ENCODE measurements around the gene TOPORS.
A peak's percentile ranks its signal among the peaks of the same experiment; 100 is the strongest.
"Not testable (repeated sequence)": the region's sequence is repeated elsewhere in the genome, so short reads cannot be mapped to it uniquely, and the experiment has no call there.

The TOPORS gene

DNA sequence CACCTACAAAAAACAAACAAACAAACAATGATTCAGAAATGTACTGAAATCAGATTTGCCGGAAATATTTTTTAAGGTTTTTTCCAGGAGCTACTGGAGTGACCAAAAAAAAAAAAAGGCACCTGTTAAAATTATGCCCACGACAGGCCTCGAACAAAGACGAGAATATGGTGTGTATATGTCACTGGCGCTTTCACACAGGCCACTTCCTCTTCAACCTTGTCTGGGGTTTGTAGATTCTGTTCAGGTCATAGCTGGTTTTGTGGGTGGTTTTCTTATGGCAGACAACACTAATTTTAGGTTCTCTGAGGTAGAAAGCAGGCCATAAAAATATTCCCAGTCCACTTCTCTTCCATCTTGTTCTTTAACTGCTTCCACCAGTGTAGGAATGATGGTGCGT, 13.6 kb upstream of the TOPORS start:
- no peak for DNase-seq (ENCODE audit: low read depth)

- no peak for DNase-seq (ENCODE audit: low read depth)
Observed at GRCh38 chr9:32558408-32558934, 6.1 kb upstream of the TOPORS start.

DNA sequence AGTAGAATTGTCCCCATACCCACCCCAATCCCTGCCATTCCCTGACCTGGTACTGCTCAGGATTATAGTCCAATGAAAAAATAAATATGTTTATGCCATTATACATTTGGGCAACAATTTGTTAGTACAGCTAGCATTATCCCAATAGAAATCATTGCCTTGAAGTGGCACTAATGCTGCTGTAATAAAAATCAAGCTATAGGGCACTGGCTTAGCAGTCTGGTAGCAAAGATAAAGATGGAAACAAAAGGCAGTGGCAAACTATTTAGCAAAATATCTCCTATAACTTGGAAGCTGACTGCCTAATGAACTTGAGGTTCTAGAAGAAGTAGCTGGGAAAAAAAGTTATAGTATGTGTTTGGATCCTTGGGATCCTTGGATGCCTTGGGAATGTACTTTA, 2.2 kb upstream of the TOPORS start:
- no peak for DNase-seq (ENCODE audit: low read depth)

DNA sequence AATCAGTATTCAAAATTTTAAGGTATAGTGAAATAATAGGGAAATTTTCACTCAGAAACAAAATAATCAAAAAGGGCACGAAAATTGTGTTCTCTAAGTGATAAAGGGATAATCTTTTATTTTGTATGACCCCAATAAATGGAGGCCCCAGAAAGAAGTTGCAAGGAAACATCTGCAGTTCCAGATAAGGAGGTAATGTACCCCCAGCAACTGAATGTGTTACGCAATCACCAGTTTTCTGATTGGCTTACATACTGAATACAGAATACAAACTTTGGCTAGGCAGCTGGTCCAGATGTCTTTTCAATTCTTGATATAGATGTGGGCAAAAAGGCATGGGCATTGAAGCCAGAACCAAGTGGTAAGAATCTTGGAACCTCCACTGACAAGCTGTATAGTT, 1.7 kb upstream of the TOPORS start:
- DNase-seq (ENCODE audit: low read depth): no peak

DNA sequence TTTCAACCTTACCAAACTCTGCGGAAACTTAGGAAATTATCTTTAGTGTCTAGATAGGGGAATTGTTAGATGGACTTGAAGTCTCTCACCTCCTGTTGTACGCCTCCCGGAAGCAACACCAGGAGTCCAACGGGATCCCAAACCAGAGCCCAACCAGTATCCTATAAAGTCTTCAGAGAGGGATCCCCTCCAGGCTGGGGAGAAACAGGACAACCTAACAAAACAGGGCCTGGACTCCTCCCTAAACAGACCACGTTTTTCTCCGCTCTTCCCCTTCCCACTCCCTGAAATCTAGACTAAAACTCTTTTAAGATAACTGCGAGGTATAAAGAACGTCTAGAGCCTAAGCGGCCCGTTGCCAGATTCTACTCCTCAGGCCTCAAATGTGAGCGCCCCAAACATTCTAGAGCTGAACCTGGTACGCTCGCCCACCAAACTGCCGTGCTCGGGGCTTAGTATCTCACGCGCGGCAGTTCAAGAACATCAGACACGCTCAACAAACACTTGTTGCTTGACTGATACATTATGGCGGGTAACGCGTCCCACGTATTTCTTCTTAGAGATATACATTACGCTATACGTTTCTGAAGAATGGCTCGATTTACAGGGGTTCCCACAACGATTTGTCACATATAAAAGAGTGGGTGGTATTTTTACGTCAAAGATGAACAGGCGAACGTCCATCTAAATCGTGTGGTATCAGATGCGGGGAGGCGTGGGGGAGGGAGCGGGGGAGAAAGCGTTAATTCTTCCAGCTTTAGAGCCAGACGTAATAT, 922 bp downstream of the TOPORS start:
- peak; percentile 15 for DNase-seq (ENCODE audit: low read depth)

- DNase-seq (ENCODE audit: low read depth): peak; percentile 89
Observed at GRCh38 chr9:32550562-32551275, 1.7 kb downstream of the TOPORS start.

DNA sequence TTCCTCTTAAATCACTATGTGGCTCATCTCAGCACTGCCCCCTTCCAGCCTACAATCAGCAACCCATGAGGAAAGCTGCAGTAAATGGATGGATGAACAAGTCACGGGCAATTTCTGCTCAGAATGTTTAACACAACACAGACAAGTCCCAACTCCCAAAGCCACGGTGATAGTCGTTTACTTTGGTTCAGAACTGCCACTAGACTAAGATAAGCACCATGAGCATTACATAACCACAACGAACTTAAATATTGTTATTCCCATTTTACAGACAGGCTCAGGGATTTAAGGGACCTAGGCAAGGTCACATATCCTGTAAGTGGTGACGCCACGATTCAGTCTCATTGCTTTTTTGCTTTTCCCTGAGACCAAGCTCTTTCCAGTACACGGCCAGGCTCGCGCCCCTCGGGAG, 2.2 kb downstream of the TOPORS start:
- DNase-seq (ENCODE audit: low read depth): no peak

GRCh38 chr9:32548213-32548612, 4.2 kb downstream of the TOPORS start:
- DNase-seq (ENCODE audit: low read depth): not testable (repeated sequence)

GRCh38 chr9:32545884-32546283, 6.5 kb downstream of the TOPORS start:
- DNase-seq (ENCODE audit: low read depth): no peak

DNA sequence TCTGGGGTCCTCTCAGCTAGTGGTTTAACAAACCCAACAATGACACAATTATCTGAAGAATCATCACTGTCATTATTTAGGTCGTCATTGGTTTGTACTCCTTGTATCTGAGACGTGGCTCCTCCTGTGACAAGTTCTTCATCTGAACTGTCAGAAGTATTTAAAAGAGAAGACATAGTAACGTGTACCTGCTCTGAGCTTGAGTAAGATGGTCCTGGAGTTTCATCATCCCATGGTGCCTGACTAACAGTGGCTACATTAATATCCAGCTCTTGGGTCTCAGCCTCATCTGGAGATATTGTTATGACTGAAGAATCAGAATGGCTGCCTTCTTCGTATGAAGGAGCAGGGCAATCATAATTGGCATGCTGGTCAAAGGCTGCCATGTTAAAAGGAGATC, 9.3 kb downstream of the TOPORS start:
- DNase-seq (ENCODE audit: low read depth): no peak

- no peak for DNase-seq (ENCODE audit: low read depth)
Observed at GRCh38 chr9:32533816-32534215, 18.6 kb downstream of the TOPORS start.

GRCh38 chr9:32533336-32533735, 19.1 kb downstream of the TOPORS start:
- DNase-seq (ENCODE audit: low read depth): no peak

GRCh38 chr9:32526707-32527048, 25.7 kb downstream of the TOPORS start:
- no peak for DNase-seq (ENCODE audit: low read depth)

- DNase-seq (ENCODE audit: low read depth): peak; percentile 65
Observed at GRCh38 chr9:32526041-32526706, 26.2 kb downstream of the TOPORS start, which contains the start of gene RIGI. Gene RIGI (minus strand): TSS chr9:32526196. CDS start chr9:32526166, 30 bp downstream.

GRCh38 chr9:32525709-32526030, 26.7 kb downstream of the TOPORS start:
- DNase-seq (ENCODE audit: low read depth): no peak

DNA sequence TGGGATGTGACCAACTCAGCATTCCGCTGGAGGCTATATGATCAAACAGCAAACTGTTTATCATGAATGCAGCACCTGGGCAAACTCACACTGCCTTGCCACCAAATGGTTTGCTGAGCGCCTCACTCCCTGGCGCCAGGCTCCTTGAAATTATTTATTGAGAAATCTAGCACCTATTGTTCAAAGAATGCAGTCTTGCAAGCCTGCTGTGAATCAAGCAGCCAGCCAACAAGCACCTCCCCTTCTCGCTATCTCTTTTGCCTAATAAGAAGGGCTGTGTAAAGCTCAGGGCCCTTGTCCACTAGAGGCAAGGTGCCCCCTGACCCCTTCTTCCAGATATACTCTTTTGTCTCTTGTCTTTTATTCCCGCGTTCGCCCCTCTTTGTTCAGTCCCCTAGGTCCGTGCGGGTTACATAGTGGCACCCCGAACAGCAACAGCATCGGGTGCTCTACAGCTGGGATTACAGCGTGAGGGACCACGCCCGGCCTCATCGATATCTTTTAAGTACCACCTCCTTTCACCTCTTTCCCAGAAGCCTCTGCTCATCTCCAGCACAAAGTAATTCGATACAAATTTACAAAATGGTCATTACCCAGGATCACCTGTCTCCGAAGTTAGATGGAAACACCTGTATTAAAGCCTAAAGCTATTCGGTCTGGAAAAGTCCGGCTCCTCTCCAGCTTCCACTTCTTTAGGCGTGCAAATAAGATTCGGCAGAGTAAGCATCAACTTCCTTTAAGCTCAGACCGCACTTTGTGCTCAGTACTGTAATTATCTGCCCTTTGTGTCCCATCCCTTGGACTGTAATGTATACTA, 27.3 kb downstream of the TOPORS start:
- no peak for DNase-seq (ENCODE audit: low read depth)

- DNase-seq (ENCODE audit: low read depth): not testable (repeated sequence)
Observed at GRCh38 chr9:32524558-32524891, 27.9 kb downstream of the TOPORS start.

GRCh38 chr9:32523910-32524309, 28.5 kb downstream of the TOPORS start:
- DNase-seq (ENCODE audit: low read depth): no peak

GRCh38 chr9:32518276-32518675, 34.1 kb downstream of the TOPORS start:
- no peak for DNase-seq (ENCODE audit: low read depth)

DNA sequence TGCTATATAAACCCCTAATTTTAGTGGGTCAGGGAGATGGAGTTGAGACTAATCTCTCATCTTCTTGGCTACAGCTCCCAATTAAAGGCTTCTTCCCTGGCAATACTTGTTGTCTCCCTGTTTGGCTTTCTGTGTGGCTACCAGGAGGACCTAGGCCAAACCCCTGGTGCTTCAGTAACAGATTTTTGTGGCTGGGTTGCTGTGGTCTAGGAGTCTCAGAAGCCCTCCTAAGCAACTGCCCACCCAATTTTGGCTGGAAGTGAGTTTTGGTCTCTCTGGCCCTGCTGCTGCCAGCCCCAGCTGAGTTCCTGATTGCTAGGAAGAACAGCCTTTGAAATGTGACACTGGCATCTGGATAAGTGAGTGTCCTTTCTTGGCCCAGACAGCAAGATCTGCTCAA, 36.1 kb downstream of the TOPORS start:
- no peak for DNase-seq (ENCODE audit: low read depth)

DNA sequence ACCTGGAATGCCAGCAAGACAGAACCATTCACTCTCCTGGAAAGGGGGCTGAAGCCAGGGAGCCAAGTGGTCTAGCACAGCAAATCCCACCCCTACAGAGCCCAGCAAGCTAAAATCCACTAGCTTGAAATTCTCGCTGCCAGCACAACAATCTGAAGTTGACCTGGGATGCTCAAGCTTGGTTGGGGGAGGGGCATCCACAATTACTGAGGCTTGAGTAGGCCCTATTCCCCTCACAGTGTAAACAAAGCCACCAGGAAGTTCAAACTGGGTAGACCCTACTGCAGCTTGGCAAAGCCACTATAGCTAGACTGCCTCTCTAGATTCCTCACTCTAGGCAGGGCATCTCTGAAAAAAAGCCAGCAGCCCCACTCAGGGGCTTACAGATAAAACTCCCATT, 43.7 kb downstream of the TOPORS start:
- no peak for DNase-seq (ENCODE audit: low read depth)

GRCh38 chr9:32503008-32503407, 49.4 kb downstream of the TOPORS start:
- no peak for DNase-seq (ENCODE audit: low read depth)
